Stimulated activated naive CD8-positive, alpha-beta T cell treated with anti-CD3 and anti-CD28 coated beads, Interleukin-15, Interleukin-2, amounts not matched to agents 100 ng/mL and 50 ng/mL, for 24 hours (primary cell): ENCODE data around the gene CYP4F11.
"Not testable (repeated sequence)": the region's sequence is repeated elsewhere in the genome, so short reads cannot be mapped to it uniquely, and the experiment has no call there.

Experiments used
- H3K27ac Mint-ChIP-seq: one replicate; pipeline ENCODE4 v1.8.0; 2021; ENCODE audit warnings: mild to moderate bottlenecking, mixed read lengths
- H3K27me3 Mint-ChIP-seq: one replicate; pipeline ENCODE4 v1.8.0; 2021; ENCODE audit warnings: mixed read lengths
- H3K36me3 Mint-ChIP-seq: one replicate; pipeline ENCODE4 v1.8.0; 2021; ENCODE audit warnings: low read depth, mixed read lengths
- H3K4me1 Mint-ChIP-seq: one replicate; pipeline ENCODE4 v1.8.0; 2021; ENCODE audit warnings: low read depth, mixed read lengths
- H3K4me3 Mint-ChIP-seq: one replicate; pipeline ENCODE4 v1.8.0; 2021; ENCODE audit warnings: mild to moderate bottlenecking, mixed read lengths
- H3K9me3 Mint-ChIP-seq: one replicate; pipeline ENCODE4 v1.8.0; 2021; ENCODE audit warnings: mixed read lengths

The CYP4F11 gene

DNA sequence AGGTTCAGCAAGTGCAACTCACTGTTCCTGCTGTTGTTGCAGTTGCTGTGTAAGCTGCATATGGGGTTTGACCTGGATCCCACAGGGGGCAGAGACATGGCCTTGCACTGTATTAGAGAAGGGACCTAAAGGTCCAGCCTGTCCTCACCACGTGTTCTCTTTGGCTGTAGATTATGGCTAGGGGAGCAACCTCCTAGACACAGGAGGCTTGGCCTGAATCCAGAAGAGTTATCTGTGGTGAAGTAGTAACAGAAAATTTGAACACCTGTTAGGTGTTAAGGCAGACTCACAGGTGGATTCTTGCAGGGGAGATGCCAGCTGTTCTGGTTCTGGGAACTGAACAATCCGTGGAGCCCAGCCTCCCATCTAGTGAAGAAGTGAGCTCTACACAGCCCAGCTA, 3.4 kb upstream of the CYP4F11 start:
- Mint-ChIP-seq H3K4me1 (no peaks in the 10 kb centered on the region), H3K36me3 (no peaks in the 10 kb centered on the region), H3K4me3 (no peak overlapping the region), H3K27ac (no peak overlapping the region), H3K27me3 (peaks cover 3% of the 10 kb centered on the region), H3K9me3 (no peaks in the 10 kb centered on the region)

DNA sequence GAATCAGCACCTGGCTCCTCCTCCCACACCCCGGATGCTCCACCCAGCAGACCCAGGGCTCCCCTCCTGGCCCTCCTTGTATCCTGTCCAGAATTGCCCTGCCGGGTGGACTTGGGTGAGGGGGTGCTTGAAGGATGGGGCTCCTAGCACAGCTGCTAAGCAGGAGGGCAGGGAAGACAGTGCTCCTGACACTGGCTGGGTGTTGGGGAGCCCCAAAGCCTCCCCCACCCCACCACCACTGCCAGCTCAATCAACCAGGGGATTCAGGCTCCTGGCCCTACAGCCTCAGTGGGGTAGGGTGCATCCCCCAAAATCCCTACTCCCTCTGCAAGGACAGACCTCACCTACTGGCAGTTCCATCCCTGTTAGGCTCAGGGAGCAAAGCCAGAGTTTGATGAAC, 2.6 kb upstream of the CYP4F11 start:
- H3K9me3 Mint-ChIP-seq: no peaks in the 10 kb centered on the region
- no peaks in the 10 kb centered on the region for H3K4me1 Mint-ChIP-seq
- H3K27ac Mint-ChIP-seq: no peak overlapping the region
- H3K27me3 Mint-ChIP-seq: no peaks in the 10 kb centered on the region
- H3K4me3 Mint-ChIP-seq: no peak overlapping the region
- no peaks in the 10 kb centered on the region for H3K36me3 Mint-ChIP-seq

DNA sequence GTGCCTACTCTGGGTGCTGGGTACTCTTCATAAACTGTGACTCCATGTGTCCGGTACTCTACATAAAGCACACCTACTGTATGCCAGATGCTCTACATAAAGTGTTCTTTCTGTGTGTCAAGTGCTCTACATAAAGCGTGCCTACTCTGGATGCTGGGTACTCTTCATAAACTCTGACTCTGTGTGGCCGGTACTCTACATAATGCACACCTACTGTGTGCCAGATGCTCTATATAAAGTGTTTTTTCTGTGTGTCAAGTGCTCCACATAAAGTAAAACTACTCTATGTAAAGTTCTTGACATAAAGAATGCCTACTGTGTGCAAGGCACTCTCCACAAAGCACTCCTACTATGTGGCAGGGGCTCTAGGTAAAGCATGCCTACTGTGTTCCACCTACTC, 1.8 kb upstream of the CYP4F11 start:
- Mint-ChIP-seq H3K27ac (no peak overlapping the region), H3K36me3 (no peaks in the 10 kb centered on the region)

DNA sequence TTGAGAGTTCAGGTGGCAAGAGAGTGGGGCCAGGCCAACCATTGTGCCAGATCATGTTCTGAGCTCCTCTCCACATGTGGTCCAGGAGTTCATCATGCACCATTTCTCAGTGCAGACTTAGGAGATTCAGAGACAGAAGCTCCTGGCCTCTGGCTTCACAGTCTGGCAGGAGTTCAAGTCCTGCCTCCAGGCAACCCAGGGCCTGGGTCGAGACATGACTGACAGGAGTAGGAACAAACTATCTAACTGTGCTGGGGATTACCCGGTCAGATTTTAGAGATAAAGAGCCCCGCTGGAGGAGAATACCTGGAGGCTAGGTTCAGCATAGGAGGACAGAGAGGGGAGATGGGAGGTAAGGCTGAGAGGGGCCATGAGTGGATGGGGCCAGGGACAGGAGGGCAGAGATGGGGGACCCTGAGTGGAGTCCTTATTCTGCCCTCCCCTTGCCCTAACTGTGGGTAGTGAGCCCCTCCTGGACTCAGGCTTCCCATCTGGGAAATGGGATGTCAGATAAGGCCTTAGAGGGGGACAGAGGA, 906 bp upstream of the CYP4F11 start:
- Mint-ChIP-seq H3K4me1 (no peaks in the 10 kb centered on the region), H3K9me3 (no peaks in the 10 kb centered on the region), H3K27me3 (peaks cover 4% of the 10 kb centered on the region), H3K36me3 (no peaks in the 10 kb centered on the region), H3K27ac (no peak overlapping the region), H3K4me3 (no peak overlapping the region)

More for the DNA sequence above, 1.8 kb upstream of the CYP4F11 start:
- H3K4me1 Mint-ChIP-seq: no peaks in the 10 kb centered on the region
- H3K4me3 Mint-ChIP-seq: no peak overlapping the region
- H3K9me3 Mint-ChIP-seq: no peaks in the 10 kb centered on the region
- peaks cover under 1% of the 10 kb centered on the region for H3K27me3 Mint-ChIP-seq

DNA sequence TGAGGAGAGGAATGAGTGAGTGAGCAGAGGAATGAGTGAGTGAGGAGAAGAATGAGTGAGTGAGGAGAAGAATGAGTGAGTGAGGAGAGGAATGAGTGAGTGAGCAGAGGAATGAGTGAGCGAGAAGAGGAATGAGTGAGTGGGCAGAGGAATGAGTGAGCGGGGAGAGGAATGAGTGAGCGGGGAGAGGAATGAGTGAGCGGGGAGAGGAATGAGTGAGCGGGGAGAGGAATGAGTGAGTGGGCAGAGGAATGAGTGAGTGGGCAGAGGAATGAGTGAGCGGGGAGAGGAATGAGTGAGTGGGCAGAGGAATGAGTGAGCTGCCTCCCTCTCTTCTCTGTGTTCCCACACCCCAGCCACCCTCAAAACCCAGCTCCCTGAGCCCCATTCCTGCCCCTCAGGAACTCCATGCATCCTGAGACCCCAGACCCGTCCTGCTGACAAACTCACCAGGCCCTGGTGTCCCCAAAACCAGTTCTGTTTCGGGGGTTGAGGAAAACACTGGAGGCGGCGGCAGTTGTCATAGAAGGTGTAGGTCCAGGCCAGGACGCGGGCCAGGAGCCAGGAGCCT, 483 bp downstream of the CYP4F11 start:
- H3K36me3 Mint-ChIP-seq, H3K9me3 Mint-ChIP-seq, H3K27me3 Mint-ChIP-seq, H3K4me1 Mint-ChIP-seq, H3K4me3 Mint-ChIP-seq: not testable (repeated sequence)
- H3K27ac Mint-ChIP-seq: peak overlapping the region; percentile 36

DNA sequence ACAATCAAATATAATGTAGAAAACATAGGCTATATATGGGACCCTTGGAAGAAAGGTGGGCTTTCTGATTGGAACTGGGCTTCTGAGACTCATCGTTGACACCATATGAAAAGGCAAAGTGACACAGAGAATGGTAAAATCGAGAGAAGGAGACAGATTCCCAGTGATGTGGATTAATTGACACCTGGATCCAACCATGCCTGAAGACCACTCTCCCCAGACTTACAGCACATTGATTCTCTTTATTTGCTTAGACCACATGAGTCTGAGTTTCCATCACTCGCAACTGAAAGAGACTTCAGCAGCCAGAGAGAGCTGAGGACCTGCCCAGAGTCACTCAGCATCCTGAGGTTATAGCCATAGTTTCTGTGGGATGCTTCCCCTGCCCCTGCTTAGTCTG, 6.0 kb downstream of the CYP4F11 start:
- Mint-ChIP-seq H3K27ac (no peak overlapping the region), H3K9me3 (no peaks in the 10 kb centered on the region), H3K27me3 (peaks cover 14% of the 10 kb centered on the region), H3K4me3 (no peak overlapping the region), H3K36me3 (no peaks in the 10 kb centered on the region), H3K4me1 (no peaks in the 10 kb centered on the region)

DNA sequence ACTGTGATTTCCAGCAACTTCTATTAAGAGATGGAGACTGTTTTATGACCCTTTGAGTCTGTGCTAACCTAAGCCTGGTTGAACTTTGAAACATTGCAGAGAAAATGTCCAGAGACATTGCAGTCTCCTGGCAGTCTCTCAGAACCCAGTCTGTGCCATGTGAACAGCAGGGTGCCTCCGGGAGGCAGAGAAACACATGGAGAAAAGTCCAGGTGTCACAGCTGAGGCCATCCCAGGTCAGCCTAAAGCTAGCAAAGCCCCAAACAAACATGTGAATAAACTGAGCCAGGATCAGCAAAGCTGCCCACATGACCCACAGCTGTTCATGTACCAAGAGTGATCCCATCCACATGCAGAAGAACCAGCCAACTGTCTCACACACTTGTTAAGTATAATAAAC, 7.8 kb downstream of the CYP4F11 start:
- Mint-ChIP-seq H3K4me1 (no peaks in the 10 kb centered on the region), H3K9me3 (no peaks in the 10 kb centered on the region), H3K27ac (no peak overlapping the region), H3K36me3 (no peaks in the 10 kb centered on the region), H3K27me3 (peaks cover 18% of the 10 kb centered on the region), H3K4me3 (no peak overlapping the region)

DNA sequence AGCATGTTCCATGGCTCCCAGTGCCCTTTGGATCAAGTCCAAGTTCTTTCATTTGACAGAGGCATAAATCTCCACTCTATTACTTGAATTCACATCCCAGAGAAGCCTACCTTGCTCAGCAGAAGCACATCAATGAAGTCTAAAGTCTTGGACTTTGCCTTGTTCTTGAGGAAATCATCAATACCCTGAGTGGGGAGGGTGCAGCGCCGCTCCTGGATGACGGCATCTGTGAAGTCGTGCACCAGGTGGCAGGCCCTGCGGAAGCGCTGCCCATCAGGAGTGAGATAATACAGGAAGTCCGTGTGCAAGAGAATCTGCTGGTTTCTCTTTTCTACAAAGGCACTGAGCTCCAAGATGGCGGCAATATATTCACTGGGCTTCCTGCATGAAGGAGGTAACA, 10.6 kb downstream of the CYP4F11 start:
- no peak overlapping the region for H3K27ac Mint-ChIP-seq
- no peaks in the 10 kb centered on the region for H3K9me3 Mint-ChIP-seq
- H3K36me3 Mint-ChIP-seq: no peaks in the 10 kb centered on the region
- H3K4me3 Mint-ChIP-seq: no peak overlapping the region
- H3K27me3 Mint-ChIP-seq: peaks cover 26% of the 10 kb centered on the region
- no peaks in the 10 kb centered on the region for H3K4me1 Mint-ChIP-seq

DNA sequence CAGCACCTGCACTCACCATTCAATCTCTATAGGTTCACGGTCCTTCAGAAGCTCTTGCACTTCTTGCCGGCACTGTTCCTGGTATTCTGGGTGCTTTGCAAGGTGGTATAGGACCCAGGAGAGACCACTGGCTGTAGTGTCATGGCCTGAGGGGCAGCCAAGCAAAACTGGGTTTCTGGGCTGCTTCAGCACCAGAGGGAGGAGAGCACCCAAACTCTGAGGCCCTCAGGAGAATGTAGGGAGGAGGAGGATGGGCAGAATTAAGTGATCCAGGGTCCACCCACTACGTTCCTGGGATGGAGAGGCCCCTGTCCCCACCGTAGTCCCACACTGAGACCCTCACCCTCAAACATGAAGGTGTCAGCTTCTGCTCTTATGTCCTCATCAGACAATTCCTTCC, 12.3 kb downstream of the CYP4F11 start:
- Mint-ChIP-seq H3K4me3 (no peak overlapping the region), H3K27ac (no peak overlapping the region), H3K4me1 (no peaks in the 10 kb centered on the region), H3K36me3 (no peaks in the 10 kb centered on the region), H3K27me3 (peaks cover 36% of the 10 kb centered on the region), H3K9me3 (no peaks in the 10 kb centered on the region)

DNA sequence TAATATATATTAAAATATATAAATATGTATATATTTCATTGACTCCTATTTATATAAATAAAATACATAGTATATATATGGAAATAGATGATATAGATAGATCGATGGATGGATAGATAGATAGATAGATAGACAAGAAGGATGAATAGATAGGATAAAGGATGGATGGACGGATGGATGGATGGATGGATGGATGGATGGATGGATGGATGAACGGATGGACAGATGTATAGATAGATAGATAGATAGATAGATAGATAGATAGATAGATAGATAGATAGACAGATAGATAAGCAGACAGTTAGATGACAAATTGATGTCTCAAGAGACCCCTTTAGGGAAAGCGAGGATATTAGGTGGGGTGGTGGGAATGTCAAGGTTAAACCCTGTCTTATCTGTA, 15.1 kb downstream of the CYP4F11 start:
- H3K4me3 Mint-ChIP-seq: no peak overlapping the region
- no peaks in the 10 kb centered on the region for H3K4me1 Mint-ChIP-seq
- H3K27ac Mint-ChIP-seq: no peak overlapping the region
- H3K27me3 Mint-ChIP-seq: peaks cover 39% of the 10 kb centered on the region
- no peaks in the 10 kb centered on the region for H3K36me3 Mint-ChIP-seq
- H3K9me3 Mint-ChIP-seq: peaks cover 4% of the 10 kb centered on the region

DNA sequence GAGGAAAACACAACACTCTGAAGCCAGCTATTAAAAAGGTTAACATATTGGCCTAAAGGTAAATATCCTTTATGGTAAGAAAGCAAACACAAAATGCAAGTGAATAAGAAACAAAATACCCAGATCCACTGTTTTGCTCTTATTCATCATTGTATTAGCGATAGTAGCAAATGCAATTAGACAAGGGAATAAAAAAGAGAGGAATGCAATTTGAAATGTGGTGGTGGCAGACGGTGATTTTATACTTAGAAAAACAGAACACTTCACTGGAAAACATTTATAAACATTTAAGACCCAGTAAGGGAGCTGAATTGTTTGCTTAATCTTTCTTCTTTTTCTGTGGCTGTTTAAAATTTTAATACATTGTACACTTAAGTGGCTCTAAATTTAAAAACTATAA, 19.2 kb downstream of the CYP4F11 start:
- no peak overlapping the region for H3K27ac Mint-ChIP-seq
- H3K4me3 Mint-ChIP-seq: no peak overlapping the region
- no peaks in the 10 kb centered on the region for H3K4me1 Mint-ChIP-seq
- H3K27me3 Mint-ChIP-seq: peaks cover 50% of the 10 kb centered on the region
- peaks cover 4% of the 10 kb centered on the region for H3K9me3 Mint-ChIP-seq
- no peaks in the 10 kb centered on the region for H3K36me3 Mint-ChIP-seq

DNA sequence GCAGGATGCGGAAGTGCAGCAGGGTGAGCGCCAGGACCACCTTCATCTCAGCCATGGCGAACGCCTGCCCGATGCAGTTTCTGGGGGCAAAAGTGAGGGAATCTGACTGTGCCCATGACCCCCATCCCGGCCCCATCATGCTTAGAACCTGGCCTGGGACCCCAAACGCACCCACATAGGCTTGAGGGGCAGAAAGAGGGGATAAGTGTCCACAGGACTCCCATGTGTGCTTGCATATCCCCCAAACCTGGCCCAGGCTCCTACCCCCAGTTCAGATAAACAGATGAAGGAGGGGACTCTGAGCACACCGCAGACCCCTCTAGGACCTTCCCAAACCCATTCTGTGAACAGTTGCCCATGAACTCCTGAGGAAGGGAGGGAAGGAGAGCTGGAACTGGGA, 20.5 kb downstream of the CYP4F11 start:
- Mint-ChIP-seq H3K27me3 (peaks cover 59% of the 10 kb centered on the region), H3K4me3 (no peak overlapping the region), H3K9me3 (peaks cover 4% of the 10 kb centered on the region), H3K27ac (no peak overlapping the region), H3K36me3 (no peaks in the 10 kb centered on the region), H3K4me1 (no peaks in the 10 kb centered on the region)

DNA sequence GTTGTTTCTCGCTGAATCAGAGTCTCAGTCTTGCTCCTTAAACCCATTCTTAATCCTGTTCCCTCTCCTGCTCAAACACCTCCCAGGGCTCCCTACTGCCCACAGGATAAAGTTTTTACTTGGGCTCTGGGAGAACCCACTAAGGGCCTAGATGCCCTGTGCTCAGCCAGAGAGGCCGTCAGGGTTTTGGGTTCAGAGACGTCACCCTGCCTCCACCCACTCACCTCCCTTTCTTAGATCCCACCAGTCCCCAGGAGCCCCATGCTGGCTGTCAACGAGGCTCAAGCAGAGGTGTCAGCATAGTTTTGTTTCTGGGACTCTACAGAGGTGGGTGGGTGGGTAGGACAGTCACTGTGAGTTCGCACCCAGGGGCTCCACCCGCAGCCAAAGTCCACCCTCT, 20.9 kb downstream of the CYP4F11 start:
- Mint-ChIP-seq H3K27ac (no peak overlapping the region), H3K36me3 (no peaks in the 10 kb centered on the region), H3K4me3 (no peak overlapping the region), H3K4me1 (no peaks in the 10 kb centered on the region), H3K9me3 (peaks cover 4% of the 10 kb centered on the region), H3K27me3 (peaks cover 64% of the 10 kb centered on the region)

DNA sequence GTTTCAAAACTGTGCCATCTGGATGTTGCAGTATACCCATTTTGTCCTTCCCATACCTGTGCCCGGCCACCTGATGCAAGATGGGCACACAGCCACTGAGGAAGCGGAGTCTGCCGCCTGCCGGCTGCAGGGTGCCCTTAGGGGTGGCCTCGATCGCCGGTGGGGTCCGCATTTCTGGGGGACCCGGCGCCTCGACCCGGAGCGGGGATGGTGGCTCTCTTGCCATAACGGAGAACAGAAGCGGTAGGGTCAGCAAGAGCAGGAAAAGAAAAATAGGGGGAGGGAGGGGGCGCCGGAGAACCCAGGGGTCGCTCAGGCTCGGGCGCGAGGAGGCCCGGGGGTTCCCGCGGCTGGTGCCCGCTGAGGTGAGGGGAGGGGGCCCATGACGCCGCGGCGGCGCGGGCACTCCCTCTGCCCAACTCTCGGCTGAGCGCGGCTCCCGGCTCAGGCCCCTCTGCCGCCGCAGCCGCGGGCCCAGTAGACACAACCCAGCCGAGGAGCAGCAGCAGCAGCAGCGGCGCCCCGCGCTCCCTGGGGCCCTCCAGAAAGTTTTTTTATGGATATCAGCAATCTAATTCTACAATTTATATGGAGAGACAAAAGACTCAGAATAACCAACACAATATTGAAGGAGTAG, 22.6 kb downstream of the CYP4F11 start:
- H3K27ac Mint-ChIP-seq: no peak overlapping the region
- no peak overlapping the region for H3K4me3 Mint-ChIP-seq
- H3K4me1 Mint-ChIP-seq: no peaks in the 10 kb centered on the region
- H3K36me3 Mint-ChIP-seq: no peaks in the 10 kb centered on the region
- peaks cover 4% of the 10 kb centered on the region for H3K9me3 Mint-ChIP-seq
- peaks cover 63% of the 10 kb centered on the region for H3K27me3 Mint-ChIP-seq

DNA sequence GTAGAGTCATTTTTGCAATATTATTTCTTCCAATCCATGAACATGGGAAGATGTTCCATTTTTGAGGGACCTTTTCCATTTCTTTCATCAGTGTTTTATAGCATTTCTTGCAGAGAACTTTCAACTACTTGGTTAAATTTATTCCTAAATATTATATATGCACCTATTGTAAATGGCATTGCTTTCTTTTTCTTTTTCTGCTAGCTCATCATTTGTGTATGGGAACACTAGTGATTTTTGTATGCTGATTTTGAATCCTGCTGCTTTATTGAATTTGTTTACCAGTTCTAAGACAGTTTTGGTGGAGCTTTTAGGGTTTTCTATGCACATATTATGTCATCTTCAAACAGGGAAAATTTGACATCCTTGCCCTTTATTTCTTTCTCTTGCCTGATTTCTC, 29.3 kb downstream of the CYP4F11 start:
- H3K36me3 Mint-ChIP-seq: no peaks in the 10 kb centered on the region
- no peak overlapping the region for H3K27ac Mint-ChIP-seq
- H3K4me1 Mint-ChIP-seq: peaks cover 9% of the 10 kb centered on the region
- H3K9me3 Mint-ChIP-seq: no peaks in the 10 kb centered on the region
- peaks cover 69% of the 10 kb centered on the region for H3K27me3 Mint-ChIP-seq
- H3K4me3 Mint-ChIP-seq: no peak overlapping the region

DNA sequence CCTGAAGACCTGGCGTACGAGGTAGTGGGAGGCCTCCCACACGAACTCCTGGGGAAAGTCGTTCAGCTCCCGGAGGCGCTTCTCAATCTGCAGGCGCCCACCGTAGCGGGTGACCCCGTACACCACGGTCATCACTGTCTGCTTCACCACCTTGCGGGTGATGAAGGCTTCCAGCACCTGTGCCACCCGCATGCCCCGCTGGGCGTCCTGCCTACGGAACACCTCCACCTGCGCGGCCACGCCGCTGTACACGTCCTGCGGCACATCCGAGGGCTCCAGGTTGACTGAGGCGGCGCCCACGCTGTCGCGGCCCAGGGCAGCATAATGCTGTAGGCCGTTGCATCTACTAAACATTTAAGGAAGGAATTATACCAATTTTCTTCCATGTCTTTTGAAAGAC, 31.4 kb downstream of the CYP4F11 start:
- H3K27me3 Mint-ChIP-seq: peaks cover 56% of the 10 kb centered on the region
- not testable (repeated sequence) for H3K36me3 Mint-ChIP-seq, H3K27ac Mint-ChIP-seq, H3K4me3 Mint-ChIP-seq, H3K4me1 Mint-ChIP-seq, H3K9me3 Mint-ChIP-seq
